ENCODE measurements around the gene HS6ST2.

The HS6ST2 gene

GRCh38 chrX:132958091-132958703 is at the start of gene HS6ST2:
TSS of gene HS6ST2 (minus strand) at chrX:132958629.
- Histone ChIP-seq H4K20me1 (ENCODE audit: insufficient read depth, low read length) (no peaks in the 10 kb centered on the region), H3K27me3 (ENCODE audit: insufficient read depth, low read length, poor library complexity) (peaks cover 9% of the 10 kb centered on the region), H3K79me2 (ENCODE audit: insufficient read depth, low read length) (no peaks in the 10 kb centered on the region), H3K4me1 (ENCODE audit: insufficient read depth, low read length) (peaks cover 17% of the 10 kb centered on the region), H3K9me3 (ENCODE audit: insufficient read depth, low read length, severe bottlenecking) (no peaks in the 10 kb centered on the region), H3K9ac (ENCODE audit: low read depth, low read length) (peak within 1 kb of the TSS; percentile 60), H3K4me2 (ENCODE audit: insufficient read depth, low read length) (peak within 1 kb of the TSS; percentile 86), H3K4me3 (ENCODE audit: low read depth in 1 of 2, low read length in 2 of 2) (peak within 1 kb of the TSS; percentile 39 to 61; a peak in 3 of 4 replicates), H2AFZ (ENCODE audit: low read depth, low read length) (peak within 1 kb of the TSS; percentile 77), H3K36me3 (ENCODE audit: insufficient read depth, low read length) (no peaks in the 10 kb centered on the region), H3K27ac (ENCODE audit: low read length) (no peak within 1 kb of the TSS; the same call in 1 of the 2 replicates)
- ATAC-seq (ENCODE audit: insufficient read depth, low read depth) (peak; percentile 50), DNase-seq (peak; percentile 25)
- TF ChIP-seq EZH2 (IDR thresholded peaks at IDR 0.05; ENCODE audit: borderline replicate concordance, low read depth, low read length, severe bottlenecking) (no peak), CTCF (IDR thresholded peaks at IDR 0.05; ENCODE audit: borderline replicate concordance, extremely low read depth, low read length, poor library complexity, severe bottlenecking) (no peak)

- H3K9ac ChIP-seq (ENCODE audit: low read depth, low read length): no peak overlapping the region
- H3K9me3 ChIP-seq (ENCODE audit: insufficient read depth, low read length, severe bottlenecking): no peaks in the 10 kb centered on the region
- TF ChIP-seq CTCF (IDR thresholded peaks at IDR 0.05; ENCODE audit: borderline replicate concordance, extremely low read depth, low read length, poor library complexity, severe bottlenecking): no peak
- H3K4me2 ChIP-seq (ENCODE audit: insufficient read depth, low read length): no peak overlapping the region
- H3K27ac ChIP-seq (ENCODE audit: low read length): no peak overlapping the region
- no peaks in the 10 kb centered on the region for H3K4me1 ChIP-seq (ENCODE audit: insufficient read depth, low read length)
- H4K20me1 ChIP-seq (ENCODE audit: insufficient read depth, low read length): no peaks in the 10 kb centered on the region
- no peak overlapping the region for H2AFZ ChIP-seq (ENCODE audit: low read depth, low read length)
- H3K27me3 ChIP-seq (ENCODE audit: insufficient read depth, low read length, poor library complexity): no peaks in the 10 kb centered on the region
- DNase-seq (no peak), ATAC-seq (ENCODE audit: insufficient read depth, low read depth) (no peak)
- H3K79me2 ChIP-seq (ENCODE audit: insufficient read depth, low read length): no peaks in the 10 kb centered on the region
- no peak overlapping the region for H3K4me3 ChIP-seq (ENCODE audit: low read depth in 1 of 2, low read length in 2 of 2)
- H3K36me3 ChIP-seq (ENCODE audit: insufficient read depth, low read length): no peaks in the 10 kb centered on the region
Measured at GRCh38 chrX:133007458-133007857, 49.0 kb upstream of the HS6ST2 start.

- no peak overlapping the region for H3K4me3 ChIP-seq (ENCODE audit: low read depth in 1 of 2, low read length in 2 of 2)
- no peak for DNase-seq
- ATAC-seq (ENCODE audit: insufficient read depth, low read depth): no peak
- H3K9me3 ChIP-seq (ENCODE audit: insufficient read depth, low read length, severe bottlenecking): no peaks in the 10 kb centered on the region
- H2AFZ ChIP-seq (ENCODE audit: low read depth, low read length): no peak overlapping the region
- H3K4me1 ChIP-seq (ENCODE audit: insufficient read depth, low read length): no peaks in the 10 kb centered on the region
- H3K27me3 ChIP-seq (ENCODE audit: insufficient read depth, low read length, poor library complexity): no peaks in the 10 kb centered on the region
- H3K36me3 ChIP-seq (ENCODE audit: insufficient read depth, low read length): no peaks in the 10 kb centered on the region
- H3K4me2 ChIP-seq (ENCODE audit: insufficient read depth, low read length): no peak overlapping the region
- no peak for TF ChIP-seq CTCF (IDR thresholded peaks at IDR 0.05; ENCODE audit: borderline replicate concordance, extremely low read depth, low read length, poor library complexity, severe bottlenecking)
- TF ChIP-seq EZH2 (IDR thresholded peaks at IDR 0.05; ENCODE audit: borderline replicate concordance, low read depth, low read length, severe bottlenecking): no peak
- no peaks in the 10 kb centered on the region for H4K20me1 ChIP-seq (ENCODE audit: insufficient read depth, low read length)
- no peaks in the 10 kb centered on the region for H3K79me2 ChIP-seq (ENCODE audit: insufficient read depth, low read length)
- H3K27ac ChIP-seq (ENCODE audit: low read length): no peak overlapping the region
- H3K9ac ChIP-seq (ENCODE audit: low read depth, low read length): no peak overlapping the region
Measured at GRCh38 chrX:133005616-133006015, 47.2 kb upstream of the HS6ST2 start.
